D341Med (cell line): ENCODE data around the gene HEBP2.
A peak's percentile ranks its signal among the peaks of the same experiment; 100 is the strongest.
"Not testable (repeated sequence)": the region's sequence is repeated elsewhere in the genome, so short reads cannot be mapped to it uniquely, and the experiment has no call there.

ENCODE experiments used
- DNase-seq: peaks from one replicate; pipeline ENCODE4 v3.0.0; 2012; ENCODE audit warnings: low spot score

HEBP2 gene

GRCh38 chr6:138424004-138424904 lies 20.2 kb downstream of the HEBP2 start:
- DNase-seq: no peak

- DNase-seq: not testable (repeated sequence)
Measured at GRCh38 chr6:138425256-138425655, 21.2 kb downstream of the HEBP2 start.

- DNase-seq: no peak
Measured at GRCh38 chr6:138426500-138427123, 22.6 kb downstream of the HEBP2 start.

- no peak for DNase-seq
Measured at GRCh38 chr6:138427701-138428100, 23.7 kb downstream of the HEBP2 start.

GRCh38 chr6:138428944-138429598 lies 25.0 kb downstream of the HEBP2 start:
- DNase-seq: peak; percentile 54

- DNase-seq: no peak
Measured at GRCh38 chr6:138429761-138430160, 25.7 kb downstream of the HEBP2 start.

GRCh38 chr6:138430361-138431145 lies 26.5 kb downstream of the HEBP2 start:
- no peak for DNase-seq

- DNase-seq: no peak
Measured at GRCh38 chr6:138431256-138432062, 27.4 kb downstream of the HEBP2 start.

GRCh38 chr6:138432063-138432356 lies 28.0 kb downstream of the HEBP2 start:
- no peak for DNase-seq

GRCh38 chr6:138434096-138434495 lies 30.1 kb downstream of the HEBP2 start:
- DNase-seq: no peak

- DNase-seq: no peak
Measured at GRCh38 chr6:138434925-138435324, 30.9 kb downstream of the HEBP2 start.

- no peak for DNase-seq
Measured at GRCh38 chr6:138439546-138439945, 35.5 kb downstream of the HEBP2 start.

- no peak for DNase-seq
Measured at GRCh38 chr6:138440296-138440695, 36.3 kb downstream of the HEBP2 start.

GRCh38 chr6:138440758-138441357 lies 36.8 kb downstream of the HEBP2 start:
- no peak for DNase-seq

GRCh38 chr6:138441965-138442364 lies 37.9 kb downstream of the HEBP2 start:
- DNase-seq: no peak

- no peak for DNase-seq
Measured at GRCh38 chr6:138442663-138443062, 38.6 kb downstream of the HEBP2 start.

GRCh38 chr6:138443979-138444378 lies 40.0 kb downstream of the HEBP2 start:
- no peak for DNase-seq

- DNase-seq: no peak
Measured at GRCh38 chr6:138446821-138447220, 42.8 kb downstream of the HEBP2 start.

GRCh38 chr6:138450445-138450844 lies 46.4 kb downstream of the HEBP2 start:
- DNase-seq: no peak

GRCh38 chr6:138451043-138451442 lies 47.0 kb downstream of the HEBP2 start:
- no peak for DNase-seq
